GM18907 (cell line): Measurements from ENCODE around the gene ARHGEF37.
A peak's percentile ranks its signal among the peaks of the same experiment; 100 is the strongest.
"Not testable (repeated sequence)": the region's sequence is repeated elsewhere in the genome, so short reads cannot be mapped to it uniquely, and the experiment has no call there.

Source experiments
- ATAC-seq: cut with Tn5 transposase; IDR thresholded peaks from one replicate; pipeline ENCODE4 v1.9.1; 2021; ENCODE audit warnings: mild to moderate bottlenecking, moderate library complexity; ENCODE audit not compliant: unreplicated experiment

Gene ARHGEF37

GRCh38 chr5:149564542-149565140 lies 16.7 kb upstream of the ARHGEF37 start:
- peak; percentile 94 for ATAC-seq

- peak; percentile 49 for ATAC-seq
Measured at GRCh38 chr5:149567226-149567625, 14.1 kb upstream of the ARHGEF37 start.

- no peak for ATAC-seq
Measured at GRCh38 chr5:149572170-149572569, 9.1 kb upstream of the ARHGEF37 start.

- no peak for ATAC-seq
Measured at GRCh38 chr5:149572576-149573231, 8.6 kb upstream of the ARHGEF37 start.

GRCh38 chr5:149575131-149575530 lies 6.2 kb upstream of the ARHGEF37 start:
- no peak for ATAC-seq

- ATAC-seq, result no peak
Measured at GRCh38 chr5:149576021-149576420, 5.3 kb upstream of the ARHGEF37 start.

GRCh38 chr5:149578896-149579295 lies 2.4 kb upstream of the ARHGEF37 start:
- no peak for ATAC-seq

- ATAC-seq, result no peak
Measured at GRCh38 chr5:149580808-149581191, 498 bp upstream of the ARHGEF37 start.

- ATAC-seq, result no peak
Measured at GRCh38 chr5:149581931-149582768, 852 bp downstream of the ARHGEF37 start.

GRCh38 chr5:149583394-149583793 lies 2.1 kb downstream of the ARHGEF37 start:
- ATAC-seq, result no peak

GRCh38 chr5:149584121-149584520 lies 2.8 kb downstream of the ARHGEF37 start:
- ATAC-seq, result no peak

- no peak for ATAC-seq
Measured at GRCh38 chr5:149585910-149586309, 4.6 kb downstream of the ARHGEF37 start.

GRCh38 chr5:149586708-149587318 lies 5.5 kb downstream of the ARHGEF37 start:
- ATAC-seq, result no peak

GRCh38 chr5:149588936-149589335 lies 7.6 kb downstream of the ARHGEF37 start:
- ATAC-seq, result no peak

- ATAC-seq, result no peak
Measured at GRCh38 chr5:149593370-149593769, 12.1 kb downstream of the ARHGEF37 start.

GRCh38 chr5:149594206-149594895 lies 13.1 kb downstream of the ARHGEF37 start:
- no peak for ATAC-seq

GRCh38 chr5:149595105-149595504 lies 13.8 kb downstream of the ARHGEF37 start:
- ATAC-seq, result not testable (repeated sequence)

- ATAC-seq, result no peak
Measured at GRCh38 chr5:149596712-149597111, 15.4 kb downstream of the ARHGEF37 start.

GRCh38 chr5:149597618-149598017 lies 16.3 kb downstream of the ARHGEF37 start:
- no peak for ATAC-seq

- ATAC-seq, result not testable (repeated sequence)
Measured at GRCh38 chr5:149598234-149598633, 16.9 kb downstream of the ARHGEF37 start.

GRCh38 chr5:149598966-149599365 lies 17.7 kb downstream of the ARHGEF37 start:
- ATAC-seq, result no peak
